ENCODE measurements around the gene SLC35D2. TPM values are rescaled to one million over a fixed set of nuclear protein-coding genes. Genes with fewer than 3 reads are reported as not detected.

Gene SLC35D2
- total RNA-seq, 1 experiment from 2014 or later: 19.0 TPM

DNA sequence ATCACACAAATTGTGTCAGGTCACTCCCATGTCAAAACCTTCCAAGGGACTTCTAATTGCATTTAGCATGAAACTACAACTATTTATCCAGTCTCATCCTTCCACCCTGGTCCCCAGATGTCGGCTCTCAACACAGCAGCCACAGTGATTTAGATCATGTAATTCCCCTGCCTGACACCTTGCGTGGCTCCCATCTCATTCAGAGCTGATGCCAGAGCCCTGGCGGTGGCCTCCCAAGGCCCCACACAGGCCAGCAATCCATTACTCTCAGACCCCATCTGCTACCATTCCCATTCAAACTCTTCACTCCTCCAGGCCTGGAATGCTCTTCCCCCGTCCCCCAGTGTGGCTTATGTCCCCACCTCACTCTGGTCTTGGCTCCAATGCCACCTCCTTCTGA, 2.4 kb downstream of the SLC35D2 start:
- H2AFZ ChIP-seq (ENCODE audit: low read length): no peak overlapping the region
- no peaks in the 10 kb centered on the region for H3K27me3 Mint-ChIP-seq (ENCODE audit: low read depth)
- H3K4me3 Mint-ChIP-seq: no peak overlapping the region

More for the DNA sequence above, 2.4 kb downstream of the SLC35D2 start:
- no peak overlapping the region for H2BK20ac ChIP-seq (ENCODE audit: low read depth, low read length, poor library complexity, severe bottlenecking)
- H3K18ac ChIP-seq (ENCODE audit: insufficient read length, low read depth, low read length): no peak overlapping the region
- no peak overlapping the region for H2BK120ac ChIP-seq (ENCODE audit: low read depth, low read length, poor library complexity, severe bottlenecking)
- no peak overlapping the region for H4K91ac ChIP-seq (ENCODE audit: insufficient read length, low read depth, low read length)
- H3K23me2 ChIP-seq (ENCODE audit: insufficient read length, low read depth, low read length, poor library complexity, severe bottlenecking): peaks cover 7% of the 10 kb centered on the region
- no peak overlapping the region for H3K27ac ChIP-seq (ENCODE audit: insufficient read length, low read depth, low read length)
- no peak overlapping the region for H3K23ac ChIP-seq (ENCODE audit: insufficient read length, low read depth, low read length)
- no peaks in the 10 kb centered on the region for H3K27me3 ChIP-seq (ENCODE audit: insufficient read depth, low read length)
- H3K9me3 Mint-ChIP-seq: no peaks in the 10 kb centered on the region
- no peak overlapping the region for H2BK5ac ChIP-seq (ENCODE audit: insufficient read length, low read length)
- H3K4me2 ChIP-seq (ENCODE audit: insufficient read depth, insufficient read length, low read length): no peak overlapping the region
- H3K79me1 ChIP-seq (ENCODE audit: insufficient read depth, low read depth, low read length, poor library complexity, severe bottlenecking): no peaks in the 10 kb centered on the region
- peaks cover 0 to 6% (median 4%) of the 10 kb centered on the region in 3 experiments; a peak in 2 of 7 replicates for H3K36me3 Mint-ChIP-seq (ENCODE audit: insufficient read depth in 1 of 3, low read depth in 3 of 3)
- H4K8ac ChIP-seq (replicated peaks; ENCODE audit: insufficient read length, low read depth, low read length): no peak overlapping the region
- no peaks in the 10 kb centered on the region for H4K20me1 ChIP-seq (ENCODE audit: control insufficient read depth, insufficient read depth, insufficient read length)
- no peaks in the 10 kb centered on the region for H3K9me3 ChIP-seq (ENCODE audit: control insufficient read depth, low read depth, low read length)
- H2AK5ac ChIP-seq (ENCODE audit: insufficient read length, low read length): no peak overlapping the region
- no peak overlapping the region for H3K4ac ChIP-seq (ENCODE audit: low read depth, low read length)
- no peak overlapping the region for H3K9ac ChIP-seq (ENCODE audit: extremely low read depth, insufficient read length, low read length)
- no CpG with 5 or more reads among the region's 4 CpGs for WGBS (ENCODE audit: extremely low coverage, insufficient read length, low lambda C conversion rate)
- H2BK12ac ChIP-seq (ENCODE audit: insufficient read length, low read depth, low read length): no peak overlapping the region
- H3K79me2 ChIP-seq (ENCODE audit: insufficient read depth, low read length): no peaks in the 10 kb centered on the region
- H4K5ac ChIP-seq (ENCODE audit: insufficient read length, low read depth, low read length): no peak overlapping the region
- H3T11ph ChIP-seq (ENCODE audit: low read length): no peak overlapping the region
- TF ChIP-seq CTCF (conservative IDR thresholded peaks at IDR 0.05): no peak
- no peak overlapping the region for H3K56ac ChIP-seq (ENCODE audit: insufficient read length, low read depth, low read length)
- no peak for DNase-seq
- H3K4me1 ChIP-seq (ENCODE audit: insufficient read depth, low read length): no peaks in the 10 kb centered on the region; the same call in 1 of the 2 replicates
- H2BK15ac ChIP-seq (ENCODE audit: low read depth, low read length): no peak overlapping the region
- peaks cover 18 to 34% of the 10 kb centered on the region in 2 experiments for H3K4me1 Mint-ChIP-seq
- H3K14ac ChIP-seq (ENCODE audit: insufficient read depth, low read length): no peak overlapping the region
- H3K27ac Mint-ChIP-seq: peak overlapping the region in 1 of 3 experiments; percentile 30; a peak in 2 of 7 replicates
